Keratinocyte (primary cell): ENCODE data around the gene KLHL22.

Source experiments
- EZH2 ChIP-seq: IDR thresholded peaks from one replicate; pipeline ENCODE4 v1.6.1; 2012; ENCODE audit warnings: inconsistent platforms, mild to moderate bottlenecking, low read length, moderate library complexity
- TF ChIP-seq, protein P1 (sequence below), 3 experiments: IDR thresholded peaks in 1 of 3; conservative IDR thresholded peaks in 1 of 3; optimal IDR thresholded peaks in 1 of 3; 2 replicates in 2 of 3; 3 replicates in 1 of 3; pipeline versions ENCODE3 to v1.5.1; 2011; ENCODE audit warnings: low read length in 3 of 3, mild to moderate bottlenecking in 3 of 3, moderate library complexity in 2 of 3, control low read depth in 1 of 3, inconsistent platforms in 1 of 3; ENCODE audit not compliant: insufficient read depth in 2 of 3; ENCODE audit errors: extremely low read depth in 1 of 3

DNA sequence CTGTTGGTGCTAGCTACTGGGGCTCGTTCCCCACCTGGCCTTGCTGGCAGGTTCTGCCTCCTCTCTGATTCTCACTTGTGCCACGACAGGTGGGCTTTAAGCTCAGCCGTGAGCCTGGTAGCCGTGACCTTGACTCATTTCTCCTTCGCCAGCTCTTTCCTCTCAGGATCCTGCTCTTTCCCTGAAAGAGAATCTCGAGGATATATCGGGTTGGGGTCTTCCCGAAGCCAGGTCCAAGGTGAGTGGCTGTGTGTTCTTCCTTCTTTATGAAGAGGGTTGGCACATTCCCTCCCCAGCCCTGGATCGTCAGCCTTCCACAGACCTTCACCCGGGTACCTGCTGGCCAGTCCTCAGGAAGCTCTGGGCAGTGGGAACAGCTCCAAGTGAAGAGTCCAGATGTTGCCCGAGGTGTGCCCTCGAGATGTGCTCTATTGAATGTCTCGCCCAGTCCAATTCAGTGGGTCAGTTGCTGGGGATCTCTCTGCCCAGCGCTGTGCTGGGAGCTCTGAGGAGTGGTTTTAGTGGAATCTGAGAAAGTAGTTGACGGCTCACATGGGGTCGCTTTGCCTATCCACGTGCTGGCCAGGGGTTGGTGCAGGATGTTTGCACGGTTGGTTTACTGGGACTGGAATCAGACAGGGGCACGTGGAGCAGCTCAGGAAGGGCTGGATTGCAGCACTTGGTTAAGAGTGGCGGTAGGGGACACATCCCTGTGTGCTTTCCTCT, 100.3 kb downstream of the KLHL22 start:
- no peak for TF ChIP-seq EZH2
- TF ChIP-seq, protein P1, sequence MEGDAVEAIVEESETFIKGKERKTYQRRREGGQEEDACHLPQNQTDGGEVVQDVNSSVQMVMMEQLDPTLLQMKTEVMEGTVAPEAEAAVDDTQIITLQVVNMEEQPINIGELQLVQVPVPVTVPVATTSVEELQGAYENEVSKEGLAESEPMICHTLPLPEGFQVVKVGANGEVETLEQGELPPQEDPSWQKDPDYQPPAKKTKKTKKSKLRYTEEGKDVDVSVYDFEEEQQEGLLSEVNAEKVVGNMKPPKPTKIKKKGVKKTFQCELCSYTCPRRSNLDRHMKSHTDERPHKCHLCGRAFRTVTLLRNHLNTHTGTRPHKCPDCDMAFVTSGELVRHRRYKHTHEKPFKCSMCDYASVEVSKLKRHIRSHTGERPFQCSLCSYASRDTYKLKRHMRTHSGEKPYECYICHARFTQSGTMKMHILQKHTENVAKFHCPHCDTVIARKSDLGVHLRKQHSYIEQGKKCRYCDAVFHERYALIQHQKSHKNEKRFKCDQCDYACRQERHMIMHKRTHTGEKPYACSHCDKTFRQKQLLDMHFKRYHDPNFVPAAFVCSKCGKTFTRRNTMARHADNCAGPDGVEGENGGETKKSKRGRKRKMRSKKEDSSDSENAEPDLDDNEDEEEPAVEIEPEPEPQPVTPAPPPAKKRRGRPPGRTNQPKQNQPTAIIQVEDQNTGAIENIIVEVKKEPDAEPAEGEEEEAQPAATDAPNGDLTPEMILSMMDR (optimal IDR thresholded peaks at IDR 0.05 in 1 of 3, IDR thresholded peaks at IDR 0.05 in 1 of 3, conservative IDR thresholded peaks at IDR 0.05 in 1 of 3; ENCODE audit: extremely low read depth in 1 of 3, insufficient read depth in 2 of 3, low read length in 3 of 3), result no peak
